OCI-LY3 (cell line): ENCODE measurements around the gene NFIC.
"Not testable (repeated sequence)": the region's sequence is repeated elsewhere in the genome, so short reads cannot be mapped to it uniquely, and the experiment has no call there.

Experiments used
- H2AFZ ChIP-seq: fragments of 200-600, 300-600 bp; shearing (Covaris generic); 2 replicates; pipeline ENCODE4 v1.6.0; 2014; ENCODE audit warnings: antibody characterized with exemption, low read depth, low read length
- H3K27ac ChIP-seq: fragments of 200-600, 300-600 bp; sonication (generic); 2 replicates; pipeline ENCODE4 v1.5.1; 2014; ENCODE audit warnings: mild to moderate bottlenecking, low read length, moderate library complexity, mixed read lengths
- H3K27me3 ChIP-seq: fragments of 200-600, 300-600 bp; sonication (generic); 2 replicates; pipeline ENCODE4 v1.6.1; 2014; ENCODE audit warnings: low read depth, low read length, mixed read lengths
- H3K36me3 ChIP-seq: fragments of 200-600, 300-600 bp; sonication (generic); replicated peaks from 2 replicates; pipeline ENCODE3; 2014; ENCODE audit warnings: low read depth, low read length, mixed read lengths
- H3K4me1 ChIP-seq: fragments of 300-600, 200-600 bp; sonication (generic); 2 replicates; pipeline ENCODE4 v1.6.1; 2014; ENCODE audit warnings: low read length, mixed read lengths
- H3K4me2 ChIP-seq: fragments of 200-600, 300-600 bp; sonication (generic); 2 replicates; pipeline ENCODE4 v1.6.1; 2014; ENCODE audit warnings: low read length, mixed read lengths
- H3K4me3 ChIP-seq: fragments of 300-600, 200-600 bp; sonication (generic); 2 replicates; pipeline ENCODE4 v1.5.1; 2014; ENCODE audit warnings: antibody characterized with exemption, mild to moderate bottlenecking, low read length, moderate library complexity
- H3K79me2 ChIP-seq: fragments of 300-600, 200-600 bp; shearing (Covaris generic); 2 replicates; pipeline ENCODE4 v1.6.1; 2014; ENCODE audit warnings: mild to moderate bottlenecking, low read length, mixed read lengths
- H3K9ac ChIP-seq: fragments of 300-600, 200-600 bp; shearing (Covaris generic); 2 replicates; pipeline ENCODE4 v1.6.0; 2014; ENCODE audit warnings: mild to moderate bottlenecking, low read length, moderate library complexity
- H3K9me3 ChIP-seq: fragments of 200-600, 300-600 bp; shearing (Covaris generic); 2 replicates; pipeline ENCODE4 v1.6.1; 2014; ENCODE audit warnings: low read length, mixed read lengths; ENCODE audit not compliant: insufficient read depth
- H4K20me1 ChIP-seq: fragments of 200-600, 300-600 bp; sonication (generic); 2 replicates; pipeline ENCODE4 v1.6.1; 2016; ENCODE audit warnings: low read length, mixed read lengths; ENCODE audit not compliant: insufficient read depth
- EZH2phosphoT487 ChIP-seq: fragments of 200-600 bp; shearing (Covaris generic); IDR thresholded peaks from 2 replicates; pipeline ENCODE4 v1.6.1; 2018; ENCODE audit warnings: antibody characterized with exemption, mixed run types, low read depth
- TF ChIP-seq, protein P1 (sequence below): fragments of 200-600, 300-600 bp; sonication (generic); IDR thresholded peaks from 2 replicates; pipeline ENCODE4 v1.5.1; 2014; ENCODE audit warnings: antibody characterized with exemption, low read length, low read depth

The NFIC gene

DNA sequence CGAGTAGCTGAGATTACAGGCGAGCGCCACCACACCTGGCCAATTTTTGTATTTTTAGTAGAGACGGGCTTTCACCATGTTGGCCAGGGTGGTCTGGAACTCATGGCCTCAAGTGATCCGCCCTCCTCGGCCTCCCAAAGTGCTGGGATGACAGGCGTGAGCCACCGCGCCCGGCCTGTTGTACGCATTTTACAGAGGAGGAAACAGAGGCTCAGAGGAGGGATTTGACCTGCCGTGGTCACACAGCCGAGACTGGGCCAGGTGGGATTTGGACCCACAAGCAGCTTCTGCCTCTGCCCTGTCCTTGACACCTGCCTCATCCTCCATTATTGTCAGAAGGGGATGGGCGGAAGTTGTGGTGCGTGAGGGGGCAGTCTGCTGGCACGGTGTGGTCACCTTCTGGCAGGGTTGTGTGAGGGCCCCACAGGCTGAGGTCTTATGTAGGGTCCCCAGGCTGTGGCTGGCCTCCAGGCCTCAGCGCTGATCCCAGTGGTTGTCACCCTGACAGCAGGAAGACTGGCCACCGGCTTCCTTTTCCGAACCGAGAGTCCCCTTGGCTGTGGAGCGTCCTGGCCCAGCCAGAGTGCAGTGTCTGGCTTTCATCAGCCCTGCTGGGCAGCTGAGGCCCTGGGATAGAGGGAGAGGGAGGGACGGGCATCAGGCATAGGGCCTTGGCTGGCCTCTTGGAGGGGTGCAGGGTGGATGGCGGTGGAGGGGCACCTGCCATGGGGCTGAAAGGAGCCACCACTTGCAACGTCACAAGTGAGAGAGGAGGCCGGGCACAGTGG is 20.3 kb downstream of the NFIC start:
- no peaks in the 10 kb centered on the region for H3K4me1 ChIP-seq
- H3K4me2 ChIP-seq = no peak overlapping the region

DNA sequence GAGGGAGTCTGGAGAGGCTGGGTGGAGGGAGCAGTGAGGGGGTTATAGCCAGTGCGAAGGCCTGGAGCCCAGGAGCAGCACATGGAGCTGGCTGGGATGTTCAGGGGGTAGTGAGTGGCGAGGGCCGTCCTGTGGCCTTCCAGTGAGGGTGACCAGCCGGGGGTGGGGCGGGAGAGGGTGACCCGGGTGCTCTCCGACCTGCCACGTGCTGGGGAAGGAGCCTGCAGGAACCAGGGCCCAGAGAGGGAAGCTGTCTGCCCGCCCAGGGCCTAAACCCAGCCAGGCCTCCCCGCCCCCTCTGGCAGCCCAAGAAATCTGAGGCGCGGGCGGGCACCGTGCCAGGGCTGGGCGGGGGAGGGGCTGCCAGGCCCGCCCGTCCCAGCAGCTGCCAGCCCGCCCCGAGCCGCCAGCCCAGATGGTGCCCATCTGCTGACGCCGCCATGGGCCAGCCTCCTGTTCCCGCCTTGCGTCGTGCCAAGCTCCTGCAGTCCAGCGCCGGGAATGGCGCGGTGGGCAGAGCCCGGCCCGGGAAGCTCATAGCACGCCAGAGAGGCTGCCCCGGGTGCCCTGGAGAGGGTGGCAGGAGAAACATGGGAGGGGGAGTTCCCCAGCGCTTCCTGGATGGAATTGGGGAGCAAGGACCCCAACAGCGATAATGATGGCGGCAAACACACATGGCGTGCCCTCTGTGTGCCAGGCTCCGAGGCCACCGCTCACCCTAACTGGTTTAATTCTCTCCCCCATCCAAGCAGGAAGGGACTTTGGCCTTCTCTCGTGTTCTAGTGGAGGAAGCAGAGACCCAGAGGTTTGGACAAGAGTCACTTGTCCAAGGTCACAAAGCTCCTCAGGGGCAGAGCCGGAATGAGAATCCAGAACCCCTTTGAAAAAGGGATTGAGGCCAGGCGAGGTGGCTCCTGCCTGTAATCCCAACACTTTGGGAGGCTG is 21.5 kb downstream of the NFIC start:
- no peak for TF ChIP-seq EZH2phosphoT487
- TF ChIP-seq, protein P1, sequence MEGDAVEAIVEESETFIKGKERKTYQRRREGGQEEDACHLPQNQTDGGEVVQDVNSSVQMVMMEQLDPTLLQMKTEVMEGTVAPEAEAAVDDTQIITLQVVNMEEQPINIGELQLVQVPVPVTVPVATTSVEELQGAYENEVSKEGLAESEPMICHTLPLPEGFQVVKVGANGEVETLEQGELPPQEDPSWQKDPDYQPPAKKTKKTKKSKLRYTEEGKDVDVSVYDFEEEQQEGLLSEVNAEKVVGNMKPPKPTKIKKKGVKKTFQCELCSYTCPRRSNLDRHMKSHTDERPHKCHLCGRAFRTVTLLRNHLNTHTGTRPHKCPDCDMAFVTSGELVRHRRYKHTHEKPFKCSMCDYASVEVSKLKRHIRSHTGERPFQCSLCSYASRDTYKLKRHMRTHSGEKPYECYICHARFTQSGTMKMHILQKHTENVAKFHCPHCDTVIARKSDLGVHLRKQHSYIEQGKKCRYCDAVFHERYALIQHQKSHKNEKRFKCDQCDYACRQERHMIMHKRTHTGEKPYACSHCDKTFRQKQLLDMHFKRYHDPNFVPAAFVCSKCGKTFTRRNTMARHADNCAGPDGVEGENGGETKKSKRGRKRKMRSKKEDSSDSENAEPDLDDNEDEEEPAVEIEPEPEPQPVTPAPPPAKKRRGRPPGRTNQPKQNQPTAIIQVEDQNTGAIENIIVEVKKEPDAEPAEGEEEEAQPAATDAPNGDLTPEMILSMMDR = no peak
- Histone ChIP-seq H3K27me3 (no peaks in the 10 kb centered on the region), H3K9me3 (no peaks in the 10 kb centered on the region), H3K79me2 (peaks cover 99% of the 10 kb centered on the region), H3K36me3 (peaks cover 25% of the 10 kb centered on the region), H3K4me3 (no peak overlapping the region), H2AFZ (no peak overlapping the region), H3K4me2 (no peak overlapping the region), H3K9ac (no peak overlapping the region), H3K27ac (no peak overlapping the region), H4K20me1 (peaks cover 77% of the 10 kb centered on the region), H3K4me1 (no peaks in the 10 kb centered on the region)

More for the DNA sequence above, 20.3 kb downstream of the NFIC start:
- Histone ChIP-seq H3K9me3 (no peaks in the 10 kb centered on the region), H4K20me1 (peaks cover 82% of the 10 kb centered on the region), H3K4me3 (no peak overlapping the region), H3K27me3 (no peaks in the 10 kb centered on the region), H3K79me2 (peaks cover 99% of the 10 kb centered on the region), H2AFZ (no peak overlapping the region), H3K36me3 (peaks cover 30% of the 10 kb centered on the region), H3K27ac (no peak overlapping the region), H3K9ac (no peak overlapping the region)
- TF ChIP-seq, protein P1 = no peak
- TF ChIP-seq EZH2phosphoT487 = no peak

DNA sequence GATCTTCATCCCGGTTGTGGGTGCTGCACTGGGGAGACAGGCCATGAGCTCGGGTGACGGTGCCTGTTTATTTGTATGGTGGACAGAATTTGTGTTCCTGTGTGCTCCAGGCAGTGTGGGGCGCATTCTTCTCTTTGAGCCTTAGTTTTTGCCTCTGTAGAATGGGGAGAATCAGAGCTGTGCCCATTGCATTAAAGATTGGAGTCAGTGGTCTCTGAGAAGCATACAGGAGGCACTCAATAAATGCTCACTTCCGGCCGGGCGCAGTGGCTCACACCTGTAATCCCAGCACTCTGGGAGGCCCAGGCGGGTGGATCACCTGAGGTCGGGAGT is 23.0 kb downstream of the NFIC start:
- Histone ChIP-seq H3K27ac (no peak overlapping the region), H3K9me3 (no peaks in the 10 kb centered on the region), H4K20me1 (peaks cover 65% of the 10 kb centered on the region), H3K4me3 (no peak overlapping the region), H3K27me3 (no peaks in the 10 kb centered on the region), H3K4me2 (no peak overlapping the region), H3K4me1 (no peaks in the 10 kb centered on the region), H3K36me3 (peaks cover 20% of the 10 kb centered on the region), H2AFZ (no peak overlapping the region), H3K79me2 (peaks cover 98% of the 10 kb centered on the region), H3K9ac (no peak overlapping the region)
- TF ChIP-seq, protein P1 = no peak
- TF ChIP-seq EZH2phosphoT487 = no peak

DNA sequence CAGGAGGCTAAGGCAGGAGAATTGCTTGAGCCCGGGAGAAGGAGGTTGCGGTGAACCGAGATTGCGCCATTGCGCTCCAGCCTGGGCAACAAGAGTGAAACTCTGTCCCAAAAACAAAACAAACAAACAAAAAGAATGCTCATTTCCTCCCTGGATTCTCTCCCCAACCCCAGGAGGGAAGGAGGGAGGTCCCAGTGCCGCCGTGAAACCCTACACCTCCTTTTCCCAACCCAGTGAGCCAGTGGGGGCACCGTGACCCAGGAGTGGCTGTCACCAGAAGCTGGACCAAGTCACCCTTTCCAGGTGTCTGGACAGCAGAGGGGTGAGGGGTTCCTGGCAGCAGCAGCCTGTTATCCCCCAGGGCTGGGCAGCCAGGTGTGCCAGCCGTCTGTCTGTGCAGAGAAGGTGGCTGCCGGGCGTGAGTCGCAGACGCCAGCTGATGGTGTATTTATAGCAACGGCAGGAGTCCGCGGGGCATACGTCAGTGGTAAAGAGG is 23.5 kb downstream of the NFIC start:
- H3K27ac ChIP-seq = no peak overlapping the region
- H3K4me3 ChIP-seq = no peak overlapping the region
- no peak overlapping the region for H3K4me2 ChIP-seq
- H3K27me3 ChIP-seq = no peaks in the 10 kb centered on the region
- no peaks in the 10 kb centered on the region for H3K9me3 ChIP-seq
- TF ChIP-seq, protein P1 = no peak
- TF ChIP-seq EZH2phosphoT487 = no peak
- peaks cover 98% of the 10 kb centered on the region for H3K79me2 ChIP-seq
- H4K20me1 ChIP-seq = peaks cover 65% of the 10 kb centered on the region
- no peak overlapping the region for H3K9ac ChIP-seq
- no peaks in the 10 kb centered on the region for H3K4me1 ChIP-seq
- H2AFZ ChIP-seq = no peak overlapping the region
- peaks cover 25% of the 10 kb centered on the region for H3K36me3 ChIP-seq

DNA sequence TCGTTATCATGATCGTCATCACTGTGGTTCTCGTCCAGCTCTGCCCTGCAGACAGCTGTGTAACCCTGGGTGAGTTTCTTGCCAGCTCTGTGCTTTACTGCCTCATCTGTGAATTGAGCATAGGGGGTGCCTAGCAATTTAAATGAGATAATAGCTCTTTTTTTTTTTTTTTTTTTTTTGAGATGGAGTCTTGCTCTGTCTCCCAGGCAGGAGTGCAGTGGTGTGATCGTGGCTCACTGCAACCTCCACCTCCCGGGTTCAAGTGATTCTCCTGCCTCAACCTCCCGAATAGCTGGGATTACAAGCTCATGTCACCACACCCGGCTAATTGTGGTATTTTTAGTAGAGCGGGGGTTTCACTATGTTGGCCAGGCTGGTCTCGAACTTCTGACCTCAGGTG is 25.5 kb downstream of the NFIC start:
- Histone ChIP-seq H3K79me2 (peaks cover 96% of the 10 kb centered on the region), H3K36me3 (peaks cover 24% of the 10 kb centered on the region), H4K20me1 (peaks cover 56% of the 10 kb centered on the region)
- not testable (repeated sequence) for H3K27ac ChIP-seq, H3K4me1 ChIP-seq, H3K9me3 ChIP-seq, H3K27me3 ChIP-seq, H2AFZ ChIP-seq, H3K4me3 ChIP-seq, H3K9ac ChIP-seq, H3K4me2 ChIP-seq
